Stimulated activated CD8-positive, alpha-beta memory T cell treated with anti-CD3 and anti-CD28 coated beads, Interleukin-12 subunit alpha, Interleukin-12 subunit beta, amount 100 ng/mL, for 24 hours (primary cell): ENCODE results near the gene WDR55.
"Not testable (repeated sequence)": the region's sequence is repeated elsewhere in the genome, so short reads cannot be mapped to it uniquely, and the experiment has no call there.

Experiments used
- DNase-seq: peaks from one replicate; pipeline ENCODE4 v3.0.0-alpha.2; 2020; ENCODE audit errors: extremely low read depth

WDR55 gene

GRCh38 chr5:140710899-140711552, 46.3 kb downstream of the WDR55 start:
- DNase-seq, result peak; percentile 69

- no peak for DNase-seq
Measured at GRCh38 chr5:140711794-140712193, 47.1 kb downstream of the WDR55 start.

DNA sequence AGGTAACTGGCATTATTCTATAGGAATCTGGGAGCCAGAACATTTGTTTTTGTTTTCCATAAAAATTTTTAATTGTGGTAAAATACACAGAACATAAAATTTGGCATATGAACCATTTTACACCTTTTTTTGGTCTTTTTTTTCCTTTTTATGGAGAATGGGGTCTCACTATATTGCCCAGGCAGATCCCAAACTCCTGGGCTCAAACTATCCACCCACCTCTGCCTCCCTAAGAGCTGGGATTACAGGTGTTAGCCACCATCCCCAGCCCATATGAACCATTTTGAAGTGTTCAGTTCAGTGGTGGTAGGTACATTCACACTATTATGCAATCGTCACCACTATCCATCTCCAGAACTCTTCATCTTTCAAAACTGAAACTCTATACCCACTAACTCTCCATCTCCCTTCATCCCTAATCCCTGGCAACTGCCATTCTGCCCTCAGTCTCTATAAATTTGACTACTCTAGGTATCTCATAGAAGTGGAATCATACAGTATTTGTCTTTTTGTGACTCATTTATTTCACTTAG, 48.9 kb downstream of the WDR55 start:
- no peak for DNase-seq

- not testable (repeated sequence) for DNase-seq
Measured at GRCh38 chr5:140716238-140716637, 51.5 kb downstream of the WDR55 start.

- no peak for DNase-seq
Measured at GRCh38 chr5:140718266-140718592, 53.5 kb downstream of the WDR55 start.

DNA sequence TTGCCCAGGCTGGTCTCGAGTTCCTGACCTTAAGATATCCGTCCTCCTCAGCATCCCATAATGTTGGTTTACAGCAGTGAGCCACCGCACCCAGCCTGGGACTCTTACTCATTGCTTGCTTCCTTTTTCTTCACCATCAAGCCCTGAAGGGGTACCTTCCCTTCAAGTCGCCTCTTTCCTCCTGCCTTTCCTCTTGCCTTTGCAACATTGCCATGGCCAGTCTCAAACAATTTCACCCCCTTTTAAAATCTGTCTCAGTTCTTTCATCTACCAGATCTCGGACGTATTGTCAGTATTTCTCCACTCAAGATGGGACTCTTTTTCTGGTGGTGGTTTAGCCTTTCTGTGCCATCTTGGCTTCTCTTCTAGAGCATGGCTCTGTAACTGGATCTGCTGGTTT, 56.0 kb downstream of the WDR55 start:
- not testable (repeated sequence) for DNase-seq

GRCh38 chr5:140721395-140721794, 56.7 kb downstream of the WDR55 start:
- DNase-seq, result not testable (repeated sequence)
